ENCODE results near the gene SATB1. TPM values are rescaled to one million over a fixed set of nuclear protein-coding genes. Genes with fewer than 3 reads are reported as not detected.

The SATB1 gene
- total RNA-seq, 1 donor from 2014 or later: 13.5 TPM

DNA sequence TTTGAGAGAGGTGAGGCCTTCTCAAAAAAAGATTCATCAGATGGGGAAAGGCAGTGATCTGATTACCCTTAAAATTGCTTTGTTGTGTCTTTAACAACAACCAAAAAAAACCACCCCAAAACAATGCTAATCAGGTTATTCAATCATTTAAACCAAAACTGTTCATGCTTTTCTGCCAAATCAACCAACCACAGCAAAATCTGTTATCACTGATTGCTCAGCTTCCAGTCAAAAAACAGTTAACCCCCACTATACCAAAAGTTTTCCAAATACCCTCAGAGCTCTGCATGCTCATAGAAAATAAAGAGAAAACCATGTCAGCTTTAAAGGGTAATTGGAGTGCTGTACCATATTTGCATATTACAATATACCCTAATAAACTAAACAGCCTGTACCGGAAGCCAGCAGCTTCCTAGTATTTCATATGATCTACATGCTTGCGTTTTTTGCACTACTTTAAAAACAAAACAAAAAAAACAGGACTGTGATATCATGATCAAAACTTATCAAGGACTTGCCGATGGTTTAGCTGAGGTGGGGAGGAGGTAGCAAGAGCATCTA lies 22.8 kb downstream of the SATB1 start:
- DNase-seq (ENCODE audit: extremely low read depth, low read depth, low spot score): no peak

DNA sequence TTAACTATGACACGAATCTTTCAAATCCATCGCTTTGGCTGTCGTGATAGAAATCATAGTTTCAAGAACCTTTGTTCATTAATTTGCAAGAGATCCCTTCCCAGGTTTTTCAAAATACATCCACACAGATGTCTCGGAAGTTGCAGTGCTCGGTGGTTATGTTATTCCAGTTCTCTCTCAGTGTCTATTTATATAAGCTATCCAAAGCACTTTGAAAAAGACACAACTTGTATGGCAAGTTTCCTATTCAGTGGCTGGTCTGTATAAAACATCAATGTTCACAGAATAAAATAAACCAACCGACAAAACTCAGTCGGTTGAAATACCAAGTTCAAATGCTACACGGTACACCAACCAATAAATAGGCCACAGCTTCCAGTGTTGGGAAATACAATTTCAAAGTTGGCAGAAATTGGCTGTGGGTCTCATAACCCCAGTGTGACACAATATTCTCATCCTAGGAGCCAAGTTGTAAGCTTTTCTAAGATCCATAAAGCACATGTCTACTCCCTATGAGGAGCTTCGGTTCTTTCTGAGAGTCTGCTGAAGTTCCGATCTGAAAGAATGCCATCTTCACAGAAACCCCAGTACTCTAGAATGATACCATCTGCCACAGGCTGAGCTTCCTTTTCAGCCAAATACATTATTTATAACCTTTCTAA lies 23.7 kb downstream of the SATB1 start:
- DNase-seq (ENCODE audit: extremely low read depth, low read depth, low spot score): no peak

DNA sequence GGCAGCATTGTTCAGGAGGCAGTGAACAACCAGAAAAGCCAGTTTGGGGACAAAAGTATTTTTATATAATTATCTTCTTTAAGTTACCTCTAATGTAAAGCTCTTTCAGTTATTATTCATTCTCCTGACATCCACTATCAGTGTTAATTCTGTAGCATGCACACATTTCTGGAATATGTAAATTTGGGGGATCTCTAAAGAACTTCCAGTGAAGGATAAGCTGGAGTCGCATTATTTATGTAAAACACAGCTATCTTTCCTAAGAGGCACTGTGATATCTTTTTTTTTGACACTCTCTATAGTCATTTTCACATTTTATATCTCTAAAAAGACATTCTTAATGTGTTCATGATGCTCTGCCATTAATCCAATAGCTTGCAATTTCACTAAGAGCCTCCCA lies 26.7 kb downstream of the SATB1 start:
- DNase-seq (ENCODE audit: extremely low read depth, low read depth, low spot score): no peak

DNA sequence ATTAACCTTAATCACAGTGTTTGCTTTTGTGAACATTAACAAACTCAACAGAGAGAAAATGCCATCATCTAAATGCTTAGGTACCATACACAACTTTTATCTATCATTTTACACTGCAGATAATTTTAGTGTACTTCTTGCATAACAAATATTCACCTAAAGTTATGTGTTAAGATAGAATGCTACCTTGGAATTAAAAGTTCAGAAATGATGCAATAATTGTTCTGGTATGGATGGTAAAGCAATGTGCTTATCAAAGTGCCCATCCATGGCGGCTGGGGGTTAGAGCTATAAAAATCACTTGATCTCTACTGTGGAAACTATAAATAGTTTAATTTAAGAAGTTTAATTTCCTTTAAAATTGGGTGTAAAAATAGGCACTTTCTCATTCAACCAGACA lies 28.7 kb downstream of the SATB1 start:
- no peak for DNase-seq (ENCODE audit: extremely low read depth, low read depth, low spot score)

DNA sequence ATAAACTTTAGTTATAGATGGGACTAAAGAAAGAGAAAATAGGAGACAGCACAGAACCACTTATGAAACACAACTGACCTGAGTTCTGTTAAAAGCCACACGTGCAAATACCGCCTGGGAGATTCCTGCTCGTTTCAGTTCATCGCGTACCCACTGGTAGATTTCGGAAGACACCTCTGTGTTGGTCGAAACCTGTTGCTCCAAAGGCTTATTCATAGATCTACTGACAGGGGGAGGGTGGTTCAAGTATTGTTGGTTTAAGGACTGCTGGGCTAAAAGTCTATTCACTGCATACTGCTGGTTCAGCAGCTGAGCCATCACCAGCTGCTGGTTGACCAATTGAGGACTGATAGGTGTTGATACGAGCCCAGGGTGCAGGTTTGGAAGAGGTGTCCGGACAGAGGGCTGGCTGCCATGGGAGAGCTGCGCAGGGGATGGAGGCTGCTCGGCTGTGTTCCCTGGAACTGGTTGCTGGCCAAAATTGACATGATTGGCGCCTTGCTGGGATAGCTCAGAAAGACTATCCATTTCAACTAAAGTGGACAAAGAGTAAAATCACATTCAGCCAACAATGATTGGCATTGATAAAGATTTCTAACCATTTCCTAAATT lies 30.6 kb downstream of the SATB1 start:
- DNase-seq (ENCODE audit: extremely low read depth, low read depth, low spot score): no peak

DNA sequence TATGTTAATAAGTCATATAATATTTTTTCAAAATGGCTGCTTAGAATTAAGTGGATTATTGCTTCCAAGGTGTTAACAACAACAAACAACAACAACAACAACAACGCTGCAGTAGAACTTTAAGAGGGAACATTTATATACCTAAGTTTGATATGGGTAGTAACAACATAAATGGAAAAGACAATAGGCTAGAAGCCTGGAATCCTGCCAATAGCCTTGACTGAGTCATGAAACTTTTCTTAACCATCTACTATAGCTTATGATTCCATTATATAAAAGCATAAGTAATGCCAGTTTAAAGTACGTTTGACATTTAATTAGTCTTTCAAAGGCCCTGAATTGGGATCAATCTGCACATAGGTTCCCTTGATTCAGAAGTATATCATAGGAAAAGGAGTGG lies 31.2 kb downstream of the SATB1 start:
- no peak for DNase-seq (ENCODE audit: extremely low read depth, low read depth, low spot score)

DNA sequence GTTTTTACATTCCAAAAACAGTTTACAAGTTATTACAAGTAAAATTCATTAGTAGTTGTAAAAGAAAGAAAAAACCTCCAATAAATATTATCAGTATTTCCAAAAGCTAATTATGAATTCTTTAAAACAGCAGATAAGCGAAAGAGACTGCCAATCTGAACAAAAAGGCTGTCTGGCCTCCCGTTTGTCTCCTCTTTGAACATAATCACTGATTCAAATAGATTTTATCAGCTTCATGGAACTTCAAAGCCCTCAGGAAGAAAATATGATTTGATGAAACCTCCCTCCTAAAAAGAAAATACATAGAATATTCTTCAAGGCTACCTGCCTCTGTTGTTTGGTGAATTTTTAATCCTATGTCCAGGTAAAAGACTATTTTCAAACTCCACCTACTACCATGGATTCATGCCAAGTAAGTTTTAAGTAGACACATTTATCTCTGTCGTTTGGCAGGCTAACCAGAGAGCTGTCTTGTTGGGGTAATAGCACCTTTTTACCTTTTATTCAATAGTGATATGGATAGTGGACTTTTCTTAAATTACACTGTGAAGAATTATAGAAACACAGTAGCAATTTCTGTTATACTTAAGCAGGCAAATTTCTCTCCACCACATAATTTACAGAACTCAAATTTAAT lies 35.0 kb downstream of the SATB1 start:
- DNase-seq (ENCODE audit: extremely low read depth, low read depth, low spot score): no peak

DNA sequence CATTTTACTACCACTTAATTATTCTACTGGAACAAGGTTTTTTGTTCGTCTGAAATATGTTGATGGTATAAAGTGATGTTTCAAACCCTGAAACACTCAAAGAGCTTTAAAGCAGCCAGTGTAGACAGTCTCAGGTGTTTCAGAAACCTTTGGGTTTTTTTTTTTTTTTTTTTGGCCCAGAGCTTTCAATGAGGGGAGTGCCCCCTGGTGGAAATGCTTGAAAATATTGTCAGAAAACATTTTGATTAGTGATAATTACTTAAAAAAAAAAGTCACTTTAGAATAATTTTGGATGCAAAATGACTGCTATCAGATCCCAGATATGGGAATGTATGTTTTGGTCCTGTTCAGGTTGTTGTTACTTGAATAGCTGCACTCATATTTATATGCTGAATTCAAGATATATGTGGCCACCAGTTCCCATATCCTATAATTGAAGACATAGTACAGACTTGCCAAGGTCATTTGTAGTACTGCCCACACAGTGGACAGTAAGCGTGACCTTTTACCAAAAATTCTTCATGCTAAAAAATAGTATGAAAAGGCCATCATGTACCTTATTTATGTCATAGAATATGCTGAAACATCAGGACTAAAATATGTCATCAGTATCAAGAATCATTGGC lies 35.9 kb downstream of the SATB1 start:
- no peak for DNase-seq (ENCODE audit: extremely low read depth, low read depth, low spot score)

DNA sequence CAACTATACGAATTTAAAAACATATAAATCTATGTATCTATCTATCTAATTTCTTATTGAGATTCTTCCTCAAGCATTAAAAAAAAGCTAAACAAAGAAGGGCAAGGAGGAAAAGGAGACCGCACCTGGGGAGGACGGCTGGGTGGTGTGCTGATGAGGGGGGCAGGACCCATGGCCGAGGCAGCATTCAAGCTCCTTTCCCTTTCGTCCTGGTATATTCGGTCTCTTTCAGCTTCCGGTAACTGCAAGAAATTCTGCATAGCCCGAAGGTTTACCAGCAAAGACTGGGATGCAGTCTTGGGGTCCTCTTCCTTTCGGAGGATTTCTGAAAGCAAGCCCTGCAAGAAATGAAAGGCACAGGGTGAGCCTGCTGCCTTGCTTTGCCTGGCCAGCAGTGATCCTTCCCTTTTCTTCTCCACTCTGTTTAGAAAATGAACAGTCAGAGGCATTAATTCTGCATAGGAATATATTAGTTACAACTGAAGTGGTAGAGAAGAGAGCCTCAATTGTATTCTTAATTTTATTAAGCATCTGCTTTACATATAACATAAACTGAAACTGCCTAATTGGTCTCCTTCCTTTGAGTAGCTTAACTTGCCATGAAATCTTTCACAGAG lies 38.8 kb downstream of the SATB1 start:
- DNase-seq (ENCODE audit: extremely low read depth, low read depth, low spot score): no peak

DNA sequence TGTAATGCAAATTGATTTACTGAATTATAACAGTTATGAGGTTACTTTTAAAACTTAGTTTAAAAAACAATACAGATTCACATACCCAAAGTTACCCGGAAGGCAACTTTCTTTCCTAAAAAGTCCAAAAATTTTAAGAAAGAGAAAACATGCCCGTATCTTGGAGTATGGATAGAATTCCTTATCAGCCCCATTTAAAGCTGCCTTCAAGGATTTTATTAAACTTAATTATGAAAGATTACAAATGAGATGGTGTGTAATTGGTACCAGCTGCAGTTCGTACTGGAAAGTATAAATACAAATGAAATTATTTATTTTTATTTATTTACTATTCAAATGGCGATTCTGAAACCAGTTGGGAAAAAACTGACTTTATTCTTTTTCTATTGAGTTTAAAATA lies 39.4 kb downstream of the SATB1 start:
- no peak for DNase-seq (ENCODE audit: extremely low read depth, low read depth, low spot score)

DNA sequence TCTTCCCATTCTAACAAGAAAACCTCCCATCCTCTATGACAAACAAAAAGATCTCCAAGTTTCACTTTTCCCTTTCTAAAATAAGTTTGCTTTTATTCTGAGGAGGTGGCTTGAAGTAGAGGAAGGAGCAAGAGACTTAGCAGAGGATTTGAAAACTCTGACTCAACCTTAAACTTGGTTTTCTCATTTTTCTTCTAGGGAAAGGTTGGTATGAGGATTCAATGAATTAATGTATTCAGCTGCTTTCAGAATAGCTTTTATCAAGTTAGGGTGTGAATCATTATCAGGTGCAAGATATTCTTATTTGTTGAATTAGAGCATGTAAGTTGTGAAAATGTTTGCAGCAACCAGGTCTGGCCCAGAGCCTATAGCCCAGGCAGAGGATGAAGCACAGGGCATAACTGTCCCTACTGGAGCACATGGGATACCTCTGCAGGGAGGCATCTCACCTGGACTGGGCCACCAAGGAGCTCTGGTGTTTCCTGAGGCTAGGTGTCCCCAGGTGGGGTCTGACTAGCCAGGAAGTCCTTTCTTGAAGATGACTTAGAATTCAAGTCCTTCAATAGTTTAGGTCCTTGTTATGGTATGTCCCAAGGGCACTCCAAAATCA lies 42.3 kb downstream of the SATB1 start:
- no peak for DNase-seq (ENCODE audit: extremely low read depth, low read depth, low spot score)

DNA sequence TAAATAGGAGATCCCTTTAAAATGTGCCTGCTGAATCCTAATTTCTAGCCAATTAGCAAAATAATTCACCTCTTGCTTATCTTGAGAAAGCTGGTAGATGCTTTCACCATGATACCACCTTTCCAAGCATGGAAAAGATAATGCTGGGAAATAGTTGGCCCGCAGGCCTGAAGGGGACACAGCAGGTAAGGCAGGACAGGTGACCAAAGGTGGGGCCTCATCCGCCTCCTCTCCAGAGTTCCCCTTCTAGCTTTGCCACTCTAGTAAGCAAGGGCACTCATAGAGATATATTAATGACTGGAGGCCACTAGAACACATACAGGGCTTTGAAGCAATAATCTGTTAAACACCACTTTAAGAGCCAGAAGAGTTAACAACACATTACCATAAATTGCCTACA lies 45.5 kb downstream of the SATB1 start:
- no peak for DNase-seq (ENCODE audit: extremely low read depth, low read depth, low spot score)

DNA sequence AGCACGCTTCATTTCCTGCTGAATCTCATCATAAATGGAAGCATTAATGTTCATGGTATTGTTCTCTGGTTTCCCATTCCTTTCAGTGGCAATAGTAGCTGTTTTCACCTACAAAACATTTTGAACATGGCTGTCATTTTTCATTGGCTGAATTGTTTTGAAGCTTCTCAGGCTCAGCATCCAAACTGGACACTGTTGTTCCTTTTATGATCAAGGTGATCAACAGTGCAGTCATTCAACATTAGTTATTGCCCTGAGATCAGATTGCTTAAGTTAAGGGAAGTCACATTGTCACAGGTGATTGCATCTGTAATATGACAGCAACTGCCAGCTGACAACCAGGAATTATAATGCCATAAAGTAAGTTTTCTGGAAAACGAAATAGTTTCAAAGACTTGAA lies 46.9 kb downstream of the SATB1 start:
- DNase-seq (ENCODE audit: extremely low read depth, low read depth, low spot score): no peak

DNA sequence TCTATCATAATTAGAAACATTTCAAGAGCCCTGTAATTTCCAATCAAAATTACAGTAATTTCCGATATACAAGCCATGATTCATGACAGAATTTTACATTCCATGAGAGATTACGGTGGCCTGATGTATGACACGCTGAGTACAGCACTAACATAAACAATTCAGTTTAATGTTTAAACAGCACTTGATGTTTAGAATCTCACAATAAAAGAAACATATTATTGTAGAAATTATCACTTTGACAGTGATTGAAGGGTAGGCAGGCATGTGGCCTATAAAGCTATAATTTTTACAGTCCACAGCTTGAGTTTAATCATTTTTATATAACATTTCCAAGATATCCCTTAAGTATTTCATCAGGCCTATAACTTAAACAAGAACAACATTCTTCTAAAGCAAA lies 48.5 kb downstream of the SATB1 start:
- DNase-seq (ENCODE audit: extremely low read depth, low read depth, low spot score): no peak

DNA sequence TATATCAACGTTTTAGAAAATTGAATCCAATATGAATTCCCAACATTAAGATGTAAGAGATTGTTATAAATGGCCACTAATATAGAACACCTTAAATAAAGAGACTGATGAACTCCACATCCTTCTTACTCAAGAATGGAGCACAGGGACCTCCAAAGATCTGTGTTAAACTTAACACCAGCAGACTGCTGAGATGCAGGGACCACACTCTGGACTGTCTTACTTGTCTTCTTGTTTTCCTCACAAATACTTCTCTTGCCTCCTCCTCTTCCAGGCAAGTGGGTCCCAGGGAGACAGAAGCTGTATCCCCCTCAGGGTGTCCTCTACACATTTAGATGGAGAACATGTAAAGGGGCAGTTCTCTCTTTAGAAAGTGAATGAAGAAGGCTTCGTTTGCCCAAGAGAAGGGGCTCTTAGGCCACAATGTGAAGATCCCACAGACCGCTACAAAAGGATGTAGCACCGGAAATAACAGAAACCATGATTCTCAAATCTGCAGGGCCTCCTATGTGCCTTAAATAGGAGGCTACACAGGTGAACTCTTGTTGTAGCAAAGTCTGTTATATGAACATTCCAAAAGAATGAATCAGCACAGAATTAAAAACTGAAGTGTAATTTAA lies 52.2 kb downstream of the SATB1 start:
- no peak for DNase-seq (ENCODE audit: extremely low read depth, low read depth, low spot score)

DNA sequence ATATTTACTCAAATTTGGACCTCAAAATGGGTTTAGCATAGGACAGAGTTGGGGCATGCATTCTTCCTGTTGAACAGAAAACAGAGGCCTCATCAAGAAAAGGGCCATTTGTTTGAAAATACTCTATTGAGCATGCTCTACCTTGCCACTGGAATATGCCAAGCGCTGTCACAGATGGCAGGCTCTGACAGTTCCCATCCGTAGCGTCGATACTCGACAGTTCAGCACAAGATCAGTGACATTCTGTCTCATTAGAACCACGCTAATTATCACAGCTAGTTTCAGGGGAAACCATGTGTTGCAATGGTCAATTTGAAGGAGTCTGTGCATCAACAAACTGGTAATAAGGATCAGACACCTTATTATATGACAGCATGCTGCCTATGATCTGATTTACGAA lies 54.5 kb downstream of the SATB1 start:
- DNase-seq (ENCODE audit: extremely low read depth, low read depth, low spot score): no peak

DNA sequence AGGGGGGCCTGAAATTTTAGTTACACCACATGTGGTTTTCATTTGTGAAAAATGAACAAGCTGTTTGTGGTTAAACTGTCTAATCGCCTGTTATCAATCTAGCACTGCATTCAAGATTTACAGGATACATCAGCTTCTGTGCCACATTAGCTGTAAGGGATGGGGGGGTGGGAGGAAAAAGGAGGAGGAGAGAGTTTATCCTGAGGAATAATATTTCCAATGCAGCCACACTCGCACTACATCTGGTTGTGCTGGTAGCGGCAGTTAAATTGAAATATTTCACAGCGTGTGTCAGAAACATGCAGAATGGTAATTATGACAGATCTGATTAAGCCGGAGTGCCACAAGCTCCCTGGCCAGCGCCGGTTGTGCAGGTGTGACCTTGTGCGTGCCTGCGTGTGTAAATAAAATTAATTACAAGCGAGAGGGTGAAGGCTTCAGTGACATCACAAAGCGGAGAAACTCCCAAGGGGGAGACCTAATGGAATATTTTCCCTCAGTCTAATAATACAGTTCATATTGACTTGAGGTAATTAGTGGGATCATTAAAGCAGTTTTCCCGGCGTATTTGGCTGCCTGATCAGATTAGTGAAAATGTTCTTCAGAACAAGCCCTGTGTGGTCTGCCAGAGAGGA lies 55.5 kb downstream of the SATB1 start:
- no peak for DNase-seq (ENCODE audit: extremely low read depth, low read depth, low spot score)

DNA sequence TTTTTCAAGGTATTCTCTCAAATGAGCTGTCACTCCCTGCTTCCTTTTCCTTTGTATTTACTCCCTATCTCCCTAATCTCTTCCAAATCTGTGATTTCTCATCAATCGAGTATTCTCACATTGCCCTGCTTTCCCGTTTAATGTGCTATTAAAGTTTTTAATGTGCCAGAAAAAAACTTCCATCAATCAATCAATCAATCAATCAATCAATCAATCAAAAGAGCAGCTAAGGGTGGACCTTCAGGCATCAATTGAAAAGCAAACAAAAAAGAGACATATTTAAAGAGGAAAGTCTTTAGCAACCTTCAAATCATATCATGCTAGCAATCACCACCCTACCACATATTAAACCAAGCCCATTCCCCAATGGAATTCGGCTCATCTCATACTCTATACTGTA lies 58.9 kb downstream of the SATB1 start:
- DNase-seq (ENCODE audit: extremely low read depth, low read depth, low spot score): no peak

DNA sequence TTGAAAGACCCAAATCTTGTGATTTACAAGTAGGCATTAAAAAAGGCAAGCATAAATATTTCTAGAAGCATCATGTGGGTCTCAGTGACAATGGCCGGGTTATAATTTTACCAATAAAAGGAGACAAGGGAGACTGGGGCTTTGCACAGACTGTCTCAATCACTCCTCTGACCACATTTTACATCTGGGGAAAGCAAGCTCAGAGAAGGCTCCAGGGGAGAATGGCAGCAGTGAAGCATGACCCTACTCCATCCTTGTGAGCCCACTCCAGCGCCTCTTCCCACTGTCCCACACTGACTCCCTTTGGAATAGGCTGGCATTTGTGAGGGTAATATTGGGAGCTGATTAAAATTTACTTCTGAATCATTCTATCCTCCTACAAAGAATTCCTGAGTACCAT lies 61.8 kb downstream of the SATB1 start:
- DNase-seq (ENCODE audit: extremely low read depth, low read depth, low spot score): no peak

DNA sequence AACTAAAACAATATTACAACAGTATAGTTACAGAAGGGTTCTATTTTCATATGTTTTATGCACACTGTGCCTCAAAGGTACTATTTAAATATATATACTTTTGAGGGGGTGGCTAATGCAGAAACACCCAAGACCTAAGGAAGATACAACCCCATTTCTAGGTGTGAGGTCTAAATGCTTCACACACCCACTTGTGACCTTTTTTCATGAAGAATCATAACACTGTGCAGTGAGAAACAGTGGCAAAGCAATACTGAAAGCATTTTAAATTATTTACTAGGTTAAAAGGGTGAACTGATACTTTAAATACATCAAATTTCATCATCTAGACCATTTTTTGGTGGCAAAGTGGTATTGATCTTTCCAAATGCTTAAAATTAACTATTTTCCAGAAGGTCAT lies 67.4 kb downstream of the SATB1 start:
- DNase-seq (ENCODE audit: extremely low read depth, low read depth, low spot score): no peak
